ENCODE results near the gene SCYGR1.
"Not testable (repeated sequence)": the region's sequence is repeated elsewhere in the genome, so short reads cannot be mapped to it uniquely, and the experiment has no call there.

Gene SCYGR1

GRCh38 chr2:227374158-227374557 is 13.6 kb downstream of the SCYGR1 start:
- no peak overlapping the region for H2AFZ ChIP-seq (ENCODE audit: low read depth, low read length)
- no peaks in the 10 kb centered on the region for H3K9me3 ChIP-seq (ENCODE audit: low read length)
- H3K4me1 ChIP-seq (ENCODE audit: insufficient read depth, low read length): peaks cover 2% of the 10 kb centered on the region
- H3K27me3 ChIP-seq (ENCODE audit: insufficient read depth, low read length): no peaks in the 10 kb centered on the region
- H3K36me3 ChIP-seq (ENCODE audit: insufficient read depth, low read length): no peaks in the 10 kb centered on the region
- H3K4me3 ChIP-seq (ENCODE audit: low read length): no peak overlapping the region

- Histone ChIP-seq H3K27me3 (ENCODE audit: insufficient read depth, low read length) (no peaks in the 10 kb centered on the region), H3K4me1 (ENCODE audit: insufficient read depth, low read length) (peaks cover 2% of the 10 kb centered on the region), H3K4me3 (ENCODE audit: low read length) (no peak overlapping the region), H3K36me3 (ENCODE audit: insufficient read depth, low read length) (no peaks in the 10 kb centered on the region), H3K9me3 (ENCODE audit: low read length) (no peaks in the 10 kb centered on the region), H2AFZ (ENCODE audit: low read depth, low read length) (no peak overlapping the region)
Measured at GRCh38 chr2:227373389-227373788, 14.4 kb downstream of the SCYGR1 start.

- Histone ChIP-seq H3K9me3 (ENCODE audit: low read length) (no peaks in the 10 kb centered on the region), H3K4me1 (ENCODE audit: insufficient read depth, low read length) (peaks cover 2% of the 10 kb centered on the region), H3K27me3 (ENCODE audit: insufficient read depth, low read length) (no peaks in the 10 kb centered on the region), H3K4me3 (ENCODE audit: low read length) (no peak overlapping the region), H2AFZ (ENCODE audit: low read depth, low read length) (no peak overlapping the region), H3K36me3 (ENCODE audit: insufficient read depth, low read length) (no peaks in the 10 kb centered on the region)
Measured at GRCh38 chr2:227370791-227371312, 16.9 kb downstream of the SCYGR1 start.

GRCh38 chr2:227370092-227370491 is 17.7 kb downstream of the SCYGR1 start:
- Histone ChIP-seq H3K27me3 (ENCODE audit: insufficient read depth, low read length) (no peaks in the 10 kb centered on the region), H3K36me3 (ENCODE audit: insufficient read depth, low read length) (no peaks in the 10 kb centered on the region), H3K4me3 (ENCODE audit: low read length) (no peak overlapping the region), H2AFZ (ENCODE audit: low read depth, low read length) (no peak overlapping the region), H3K9me3 (ENCODE audit: low read length) (no peaks in the 10 kb centered on the region), H3K4me1 (ENCODE audit: insufficient read depth, low read length) (peaks cover 2% of the 10 kb centered on the region)

- Histone ChIP-seq H2AFZ (ENCODE audit: low read depth, low read length) (no peak overlapping the region), H3K27me3 (ENCODE audit: insufficient read depth, low read length) (no peaks in the 10 kb centered on the region), H3K4me3 (ENCODE audit: low read length) (no peak overlapping the region), H3K36me3 (ENCODE audit: insufficient read depth, low read length) (no peaks in the 10 kb centered on the region), H3K4me1 (ENCODE audit: insufficient read depth, low read length) (no peaks in the 10 kb centered on the region), H3K9me3 (ENCODE audit: low read length) (no peaks in the 10 kb centered on the region)
Measured at GRCh38 chr2:227368574-227368973, 19.2 kb downstream of the SCYGR1 start.

- H3K9me3 ChIP-seq (ENCODE audit: low read length): no peaks in the 10 kb centered on the region
- H3K4me3 ChIP-seq (ENCODE audit: low read length): no peak overlapping the region
- no peaks in the 10 kb centered on the region for H3K36me3 ChIP-seq (ENCODE audit: insufficient read depth, low read length)
- no peaks in the 10 kb centered on the region for H3K27me3 ChIP-seq (ENCODE audit: insufficient read depth, low read length)
- no peak overlapping the region for H2AFZ ChIP-seq (ENCODE audit: low read depth, low read length)
- H3K4me1 ChIP-seq (ENCODE audit: insufficient read depth, low read length): no peaks in the 10 kb centered on the region
Measured at GRCh38 chr2:227367427-227367795, 20.3 kb downstream of the SCYGR1 start.

- no peaks in the 10 kb centered on the region for H3K4me1 ChIP-seq (ENCODE audit: insufficient read depth, low read length)
- no peaks in the 10 kb centered on the region for H3K36me3 ChIP-seq (ENCODE audit: insufficient read depth, low read length)
- H3K4me3 ChIP-seq (ENCODE audit: low read length): no peak overlapping the region
- H3K9me3 ChIP-seq (ENCODE audit: low read length): no peaks in the 10 kb centered on the region
- H3K27me3 ChIP-seq (ENCODE audit: insufficient read depth, low read length): no peaks in the 10 kb centered on the region
- no peak overlapping the region for H2AFZ ChIP-seq (ENCODE audit: low read depth, low read length)
Measured at GRCh38 chr2:227366769-227367426, 20.9 kb downstream of the SCYGR1 start.

- Histone ChIP-seq H3K9me3 (ENCODE audit: low read length) (no peaks in the 10 kb centered on the region), H2AFZ (ENCODE audit: low read depth, low read length) (no peak overlapping the region), H3K4me3 (ENCODE audit: low read length) (no peak overlapping the region), H3K27me3 (ENCODE audit: insufficient read depth, low read length) (no peaks in the 10 kb centered on the region), H3K36me3 (ENCODE audit: insufficient read depth, low read length) (peaks cover 3% of the 10 kb centered on the region), H3K4me1 (ENCODE audit: insufficient read depth, low read length) (no peaks in the 10 kb centered on the region)
Measured at GRCh38 chr2:227365833-227366232, 21.9 kb downstream of the SCYGR1 start.

- not testable (repeated sequence) for H3K27me3 ChIP-seq (ENCODE audit: insufficient read depth, low read length)
Measured at GRCh38 chr2:227364585-227365263, 23.0 kb downstream of the SCYGR1 start.

GRCh38 chr2:227363756-227364155 is 24.0 kb downstream of the SCYGR1 start:
- H2AFZ ChIP-seq (ENCODE audit: low read depth, low read length): no peak overlapping the region
- no peak overlapping the region for H3K4me3 ChIP-seq (ENCODE audit: low read length)
- H3K4me1 ChIP-seq (ENCODE audit: insufficient read depth, low read length): no peaks in the 10 kb centered on the region
- H3K27me3 ChIP-seq (ENCODE audit: insufficient read depth, low read length): no peaks in the 10 kb centered on the region
- peaks cover 22% of the 10 kb centered on the region for H3K36me3 ChIP-seq (ENCODE audit: insufficient read depth, low read length)
- no peaks in the 10 kb centered on the region for H3K9me3 ChIP-seq (ENCODE audit: low read length)

More at GRCh38 chr2:227364585-227365263, 23.0 kb downstream of the SCYGR1 start:
- H3K9me3 ChIP-seq (ENCODE audit: low read length); H2AFZ ChIP-seq (ENCODE audit: low read depth, low read length); H3K4me1 ChIP-seq (ENCODE audit: insufficient read depth, low read length); H3K4me3 ChIP-seq (ENCODE audit: low read length): not testable (repeated sequence)
- peaks cover 12% of the 10 kb centered on the region for H3K36me3 ChIP-seq (ENCODE audit: insufficient read depth, low read length)

- Histone ChIP-seq H3K4me3 (ENCODE audit: low read length) (no peak overlapping the region), H2AFZ (ENCODE audit: low read depth, low read length) (no peak overlapping the region), H3K9me3 (ENCODE audit: low read length) (no peaks in the 10 kb centered on the region), H3K36me3 (ENCODE audit: insufficient read depth, low read length) (peaks cover 54% of the 10 kb centered on the region), H3K4me1 (ENCODE audit: insufficient read depth, low read length) (no peaks in the 10 kb centered on the region), H3K27me3 (ENCODE audit: insufficient read depth, low read length) (no peaks in the 10 kb centered on the region)
Measured at GRCh38 chr2:227360351-227360750, 27.4 kb downstream of the SCYGR1 start.

- Histone ChIP-seq H3K27me3 (ENCODE audit: insufficient read depth, low read length) (no peaks in the 10 kb centered on the region), H2AFZ (ENCODE audit: low read depth, low read length) (no peak overlapping the region), H3K36me3 (ENCODE audit: insufficient read depth, low read length) (peaks cover 32% of the 10 kb centered on the region), H3K4me1 (ENCODE audit: insufficient read depth, low read length) (no peaks in the 10 kb centered on the region), H3K9me3 (ENCODE audit: low read length) (no peaks in the 10 kb centered on the region), H3K4me3 (ENCODE audit: low read length) (no peak overlapping the region)
Measured at GRCh38 chr2:227351639-227352038, 36.1 kb downstream of the SCYGR1 start.

- Histone ChIP-seq H3K36me3 (ENCODE audit: insufficient read depth, low read length) (peaks cover 27% of the 10 kb centered on the region), H3K4me3 (ENCODE audit: low read length) (no peak overlapping the region), H3K4me1 (ENCODE audit: insufficient read depth, low read length) (no peaks in the 10 kb centered on the region), H3K9me3 (ENCODE audit: low read length) (no peaks in the 10 kb centered on the region), H3K27me3 (ENCODE audit: insufficient read depth, low read length) (no peaks in the 10 kb centered on the region), H2AFZ (ENCODE audit: low read depth, low read length) (no peak overlapping the region)
Measured at GRCh38 chr2:227349989-227350612, 37.6 kb downstream of the SCYGR1 start.

Data from neuron (in vitro differentiated cells).